ENCODE measurements around the gene NHSL2.

NHSL2 gene

DNA sequence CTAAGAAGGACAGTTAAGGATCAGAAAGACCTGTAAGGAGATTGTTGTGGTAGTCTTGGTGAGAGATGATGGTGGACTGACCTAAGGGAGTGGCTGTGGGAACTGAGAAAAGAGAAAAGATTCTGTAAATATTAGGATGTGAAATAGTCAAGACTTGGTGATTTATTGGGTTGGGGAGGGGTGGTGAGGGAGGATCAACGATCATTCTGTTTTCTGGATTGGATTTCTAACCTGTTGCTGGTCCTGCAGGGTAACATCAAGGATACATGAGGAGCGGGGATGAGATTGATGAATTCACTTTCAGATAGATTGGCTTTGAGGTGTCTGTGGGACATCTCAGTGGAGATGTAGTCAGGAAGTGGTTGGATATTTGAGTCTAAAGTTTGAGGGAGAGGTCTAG, 272.3 kb downstream of the NHSL2 start:
- DNase-seq (ENCODE audit: low read depth), result no peak

DNA sequence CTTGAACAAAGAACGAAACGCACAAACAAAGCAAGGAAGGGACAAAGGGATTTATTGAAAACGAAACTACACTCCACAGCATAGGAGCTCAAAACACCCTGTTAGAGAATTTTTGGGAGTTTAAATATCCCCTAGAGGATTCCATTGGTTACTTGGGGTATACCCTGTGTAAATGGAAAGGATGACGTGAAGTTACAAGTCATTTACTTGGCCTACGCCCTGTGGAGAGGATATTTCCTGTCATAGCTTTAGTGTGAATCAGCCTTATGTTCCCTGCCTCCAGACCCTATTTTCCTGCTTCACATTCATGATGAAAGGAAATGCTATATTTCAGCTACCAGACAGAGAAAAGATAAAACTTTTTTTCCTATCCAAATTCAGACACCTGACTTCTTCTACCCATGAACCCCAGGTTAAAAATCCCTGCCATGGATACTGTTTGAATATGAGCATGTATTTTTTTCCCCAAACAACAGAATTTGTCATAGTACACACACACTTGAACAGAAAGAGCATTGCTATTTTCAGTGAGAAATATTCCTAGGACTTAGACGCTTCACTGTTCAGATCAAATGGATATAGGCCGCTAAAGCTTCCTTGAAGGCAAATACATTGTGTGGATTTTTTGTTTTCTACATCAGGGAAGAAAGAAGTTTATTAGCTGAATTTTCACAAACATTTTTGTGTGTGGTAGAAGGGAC, 291.3 kb downstream of the NHSL2 start:
- no peak for DNase-seq (ENCODE audit: low read depth)

Measured in T-helper 22 cell (primary cell).